HepG2 (cell line): ENCODE measurements around the gene YTHDF1. TPM values are rescaled to one million over a fixed set of nuclear protein-coding genes. Genes with fewer than 3 reads are reported as not detected.
A peak's percentile ranks its signal among the peaks of the same experiment; 100 is the strongest.

Experiments
- FOSL1 ChIP-seq: sonication (generic); formaldehyde crosslinking; IDR thresholded peaks from 2 replicates; pipeline ENCODE4 v1.9.0; 2021; ENCODE audit warnings: missing genetic modification reagents, borderline replicate concordance
- GABPA ChIP-seq, 2 experiments: IDR thresholded peaks; 2 replicates each; pipeline ENCODE4 v1.6.1; 2011 to 2016; ENCODE audit warnings: low read depth in 2 of 2, low read length in 1 of 2, missing biosample characterization in 1 of 2, missing genetic modification characterization in 1 of 2
- GABPB1 ChIP-seq: IDR thresholded peaks from 2 replicates; pipeline ENCODE4 v1.6.1; 2016; ENCODE audit warnings: mild to moderate bottlenecking, missing genetic modification reagents, moderate library complexity, missing compliant biosample characterization
- GATAD1 ChIP-seq: IDR thresholded peaks from 2 replicates; pipeline ENCODE4 v1.6.1; 2016; ENCODE audit warnings: missing genetic modification reagents, missing compliant biosample characterization
- JUNB ChIP-seq: sonication (generic); formaldehyde crosslinking; IDR thresholded peaks from 2 replicates; pipeline ENCODE4 v1.8.0; 2022; ENCODE audit warnings: missing genetic modification reagents, mild to moderate bottlenecking, borderline replicate concordance
- MAZ ChIP-seq, 2 experiments: sonication (generic) in 1 of 2; formaldehyde crosslinking in 1 of 2; IDR thresholded peaks; 2 replicates each; pipeline versions ENCODE4 v1.5.0 to v1.6.1; 2012 to 2020; ENCODE audit warnings: low read depth in 2 of 2, mild to moderate bottlenecking in 2 of 2, borderline replicate concordance in 1 of 2, improper control_type of control experiment in 1 of 2, low read length in 1 of 2, missing genetic modification reagents in 1 of 2, moderate library complexity in 1 of 2
- MTF1 ChIP-seq: sonication (generic); formaldehyde crosslinking; IDR thresholded peaks from 2 replicates; pipeline ENCODE4 v1.5.0; 2020; ENCODE audit warnings: missing genetic modification reagents
- NAIF1 ChIP-seq: sonication (generic); formaldehyde crosslinking; IDR thresholded peaks from 2 replicates; pipeline ENCODE4 v1.5.0; 2020; ENCODE audit warnings: mild to moderate bottlenecking, missing genetic modification reagents, borderline replicate concordance
- RBFOX2 ChIP-seq: fragments of 200-400 bp; formaldehyde crosslinking; IDR thresholded peaks from 2 replicates; pipeline ENCODE4 v1.6.1; 2017; ENCODE audit warnings: low read depth, mild to moderate bottlenecking, low read length
- REL ChIP-seq: sonication (generic); formaldehyde crosslinking; conservative IDR thresholded peaks from 2 replicates; pipeline ENCODE4 v1.8.0; 2022; ENCODE audit warnings: mild to moderate bottlenecking, missing genetic modification reagents, moderate library complexity
- RFX3 ChIP-seq: IDR thresholded peaks from 2 replicates; pipeline ENCODE4 v1.6.1; 2016; ENCODE audit warnings: missing biosample characterization, missing genetic modification reagents
- RORA ChIP-seq: sonication (generic); formaldehyde crosslinking; IDR thresholded peaks from 2 replicates; pipeline ENCODE4 v1.5.0; 2020; ENCODE audit warnings: mild to moderate bottlenecking, missing genetic modification reagents, moderate library complexity
- SALL1 ChIP-seq: sonication (generic); formaldehyde crosslinking; IDR thresholded peaks from 2 replicates; pipeline ENCODE4 v1.8.0; 2022; ENCODE audit warnings: mild to moderate bottlenecking, missing genetic modification reagents
- SAP130 ChIP-seq: IDR thresholded peaks from 2 replicates; pipeline ENCODE4 v1.6.1; 2016; ENCODE audit warnings: low read depth
- TBX3 ChIP-seq: fragments of 450-650 bp; IDR thresholded peaks from 2 replicates; pipeline ENCODE4 v1.6.1; 2017; ENCODE audit warnings: antibody characterized with exemption, mild to moderate bottlenecking, inconsistent platforms, borderline replicate concordance
- ZBTB21 ChIP-seq: sonication (generic); formaldehyde crosslinking; IDR thresholded peaks from 2 replicates; pipeline ENCODE4 v1.4.0; 2020; ENCODE audit warnings: missing genetic modification reagents
- ZNF256 ChIP-seq: sonication (generic); formaldehyde crosslinking; conservative IDR thresholded peaks from 2 replicates; pipeline ENCODE4 v1.4.0; 2020; ENCODE audit warnings: missing genetic modification reagents
- ZNF3 ChIP-seq: IDR thresholded peaks from 2 replicates; pipeline ENCODE4 v1.7.0; 2017; ENCODE audit warnings: inconsistent platforms
- ZNF431 ChIP-seq: sonication (generic); formaldehyde crosslinking; IDR thresholded peaks from 2 replicates; pipeline ENCODE4 v1.9.0; 2022; ENCODE audit warnings: missing genetic modification reagents, low read depth, mild to moderate bottlenecking, borderline replicate concordance
- ZNF577 ChIP-seq: sonication (generic); formaldehyde crosslinking; IDR thresholded peaks from 2 replicates; pipeline ENCODE4 v1.4.0; 2020; ENCODE audit warnings: mild to moderate bottlenecking, low read depth, missing genetic modification reagents, borderline replicate concordance
- ZNF644 ChIP-seq: IDR thresholded peaks from 2 replicates; pipeline ENCODE4 v1.6.1; 2016; ENCODE audit warnings: low read depth
- ZNF850 ChIP-seq: sonication (generic); formaldehyde crosslinking; conservative IDR thresholded peaks from 2 replicates; pipeline ENCODE4 v1.9.0; 2021; ENCODE audit warnings: mild to moderate bottlenecking, missing genetic modification reagents
- polyA plus RNA-seq, 8 experiments: library from polyadenylated mRNA; depleted of rRNA in 3 of 8; stranded (reverse) in 7 of 8; unstranded in 1 of 8; fragments of >200 nt; fragmentation: Illumina TruSeq in 4 of 8; extraction: Trizol in 4 of 8; gene quantifications; 2 replicates each; pipeline versions ENCODE4 v1.2.1 to v1.2.3, GENCODE V29; 2011 to 2016; ENCODE audit warnings: low read depth in 4 of 8, missing spikeins in 1 of 8, mixed read lengths in 1 of 8; ENCODE audit not compliant: insufficient read depth in 1 of 8
- total RNA-seq, 5 experiments: library from RNA; depleted of rRNA; stranded (reverse); fragments of >200 nt; fragmentation: Illumina TruSeq; extraction: Trizol; gene quantifications; 2 replicates each; pipeline ENCODE4 v1.2.3, GENCODE V29; 2016; ENCODE audit warnings: low read depth in 1 of 5
- TF ChIP-seq, protein P1 (sequence below): sonication (generic); formaldehyde crosslinking; IDR thresholded peaks from 2 replicates; pipeline ENCODE4; 2020; ENCODE audit warnings: missing genetic modification reagents, mild to moderate bottlenecking, borderline replicate concordance
- TF ChIP-seq, protein P2 (sequence below): sonication (generic); formaldehyde crosslinking; IDR thresholded peaks from 2 replicates; pipeline ENCODE4 v1.5.0; 2020; ENCODE audit warnings: mild to moderate bottlenecking, missing genetic modification reagents, moderate library complexity
- TF ChIP-seq, protein P3 (sequence below): sonication (generic); formaldehyde crosslinking; IDR thresholded peaks from 2 replicates; pipeline ENCODE4 v1.5.0; 2020; ENCODE audit warnings: missing genetic modification reagents
- TF ChIP-seq, protein P4 (sequence below): IDR thresholded peaks from 2 replicates; pipeline ENCODE4 v1.6.1; 2016

The YTHDF1 gene
- total and polyA plus RNA-seq, 2 of the 13 experiments (the other 11 are each of a cell fraction or from before 2014, with no cell fraction given), result 34.5 to 37.7 TPM

DNA sequence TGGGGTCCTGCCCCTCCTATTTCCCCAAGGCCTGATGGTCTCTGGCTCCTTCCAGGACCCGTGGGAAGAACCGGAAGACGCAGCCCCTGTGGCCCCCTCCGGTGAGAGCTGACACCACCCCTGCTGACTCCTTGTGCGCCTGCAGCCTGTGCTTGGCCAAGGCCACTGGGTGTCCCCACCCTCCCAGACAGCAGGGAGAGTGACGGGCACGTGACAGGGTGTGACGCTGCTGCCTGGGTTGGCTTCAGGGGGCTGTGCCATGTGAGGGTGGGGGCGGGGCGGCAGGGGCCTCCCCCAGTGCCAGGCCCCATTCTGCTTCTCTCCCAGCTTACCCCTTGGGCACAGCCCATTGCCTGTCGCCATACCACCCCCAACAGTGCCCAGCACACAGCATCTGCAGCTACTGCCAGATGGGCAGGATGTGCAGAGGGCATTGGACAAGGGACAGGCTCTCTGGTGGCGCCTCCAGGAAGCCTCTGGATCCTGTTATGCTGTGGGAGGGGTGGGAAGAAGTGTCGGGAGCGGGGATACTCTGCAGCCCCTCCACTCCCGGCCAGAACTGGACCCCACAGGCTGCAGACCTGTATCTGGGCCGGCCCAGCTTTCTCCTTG, 22.7 kb upstream of the YTHDF1 start (continued):
- TF ChIP-seq ZNF644 (CRISPR knock-in tag), result no peak
- TF ChIP-seq, protein P1, sequence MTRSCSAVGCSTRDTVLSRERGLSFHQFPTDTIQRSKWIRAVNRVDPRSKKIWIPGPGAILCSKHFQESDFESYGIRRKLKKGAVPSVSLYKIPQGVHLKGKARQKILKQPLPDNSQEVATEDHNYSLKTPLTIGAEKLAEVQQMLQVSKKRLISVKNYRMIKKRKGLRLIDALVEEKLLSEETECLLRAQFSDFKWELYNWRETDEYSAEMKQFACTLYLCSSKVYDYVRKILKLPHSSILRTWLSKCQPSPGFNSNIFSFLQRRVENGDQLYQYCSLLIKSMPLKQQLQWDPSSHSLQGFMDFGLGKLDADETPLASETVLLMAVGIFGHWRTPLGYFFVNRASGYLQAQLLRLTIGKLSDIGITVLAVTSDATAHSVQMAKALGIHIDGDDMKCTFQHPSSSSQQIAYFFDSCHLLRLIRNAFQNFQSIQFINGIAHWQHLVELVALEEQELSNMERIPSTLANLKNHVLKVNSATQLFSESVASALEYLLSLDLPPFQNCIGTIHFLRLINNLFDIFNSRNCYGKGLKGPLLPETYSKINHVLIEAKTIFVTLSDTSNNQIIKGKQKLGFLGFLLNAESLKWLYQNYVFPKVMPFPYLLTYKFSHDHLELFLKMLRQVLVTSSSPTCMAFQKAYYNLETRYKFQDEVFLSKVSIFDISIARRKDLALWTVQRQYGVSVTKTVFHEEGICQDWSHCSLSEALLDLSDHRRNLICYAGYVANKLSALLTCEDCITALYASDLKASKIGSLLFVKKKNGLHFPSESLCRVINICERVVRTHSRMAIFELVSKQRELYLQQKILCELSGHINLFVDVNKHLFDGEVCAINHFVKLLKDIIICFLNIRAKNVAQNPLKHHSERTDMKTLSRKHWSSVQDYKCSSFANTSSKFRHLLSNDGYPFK (CRISPR knock-in tag), result no peak
- TF ChIP-seq ZNF256 (CRISPR knock-in tag), result no peak
- 0 out of 2 replicates have a peak, but pooled peaks have one; percentile 25 for TF ChIP-seq MAZ (IDR thresholded peaks at IDR 0.05; ENCODE audit: borderline replicate concordance, low read depth, low read length)
- TF ChIP-seq MAZ (CRISPR knock-in tag; IDR thresholded peaks at IDR 0.05; ENCODE audit: low read depth), result no peak
- TF ChIP-seq RBFOX2, result no peak
- TF ChIP-seq FOSL1 (CRISPR knock-in tag), result no peak
- TF ChIP-seq GABPB1, result peak; percentile 58
- TF ChIP-seq RFX3, result no peak
- TF ChIP-seq GATAD1, result no peak
- TF ChIP-seq, protein P2, sequence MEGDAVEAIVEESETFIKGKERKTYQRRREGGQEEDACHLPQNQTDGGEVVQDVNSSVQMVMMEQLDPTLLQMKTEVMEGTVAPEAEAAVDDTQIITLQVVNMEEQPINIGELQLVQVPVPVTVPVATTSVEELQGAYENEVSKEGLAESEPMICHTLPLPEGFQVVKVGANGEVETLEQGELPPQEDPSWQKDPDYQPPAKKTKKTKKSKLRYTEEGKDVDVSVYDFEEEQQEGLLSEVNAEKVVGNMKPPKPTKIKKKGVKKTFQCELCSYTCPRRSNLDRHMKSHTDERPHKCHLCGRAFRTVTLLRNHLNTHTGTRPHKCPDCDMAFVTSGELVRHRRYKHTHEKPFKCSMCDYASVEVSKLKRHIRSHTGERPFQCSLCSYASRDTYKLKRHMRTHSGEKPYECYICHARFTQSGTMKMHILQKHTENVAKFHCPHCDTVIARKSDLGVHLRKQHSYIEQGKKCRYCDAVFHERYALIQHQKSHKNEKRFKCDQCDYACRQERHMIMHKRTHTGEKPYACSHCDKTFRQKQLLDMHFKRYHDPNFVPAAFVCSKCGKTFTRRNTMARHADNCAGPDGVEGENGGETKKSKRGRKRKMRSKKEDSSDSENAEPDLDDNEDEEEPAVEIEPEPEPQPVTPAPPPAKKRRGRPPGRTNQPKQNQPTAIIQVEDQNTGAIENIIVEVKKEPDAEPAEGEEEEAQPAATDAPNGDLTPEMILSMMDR (CRISPR knock-in tag), result peak; percentile 79
- no peak for TF ChIP-seq GABPA (IDR thresholded peaks at IDR 0.05; ENCODE audit: low read depth, low read length)
- TF ChIP-seq GABPA (CRISPR knock-in tag; IDR thresholded peaks at IDR 0.05; ENCODE audit: low read depth), result peak; percentile 45
- no peak for TF ChIP-seq NAIF1 (CRISPR knock-in tag)
- no peak for TF ChIP-seq TBX3
- no peak for TF ChIP-seq ZNF577
- no peak for TF ChIP-seq ZNF3 (CRISPR knock-in tag)
- no peak for TF ChIP-seq REL
- TF ChIP-seq JUNB (CRISPR knock-in tag), result no peak
- no peak for TF ChIP-seq ZNF850 (CRISPR knock-in tag)
- TF ChIP-seq ZBTB21, result 0 out of 2 replicates have a peak, but pooled peaks have one; percentile 25
- no peak for TF ChIP-seq MTF1
- no peak for TF ChIP-seq ZNF431 (CRISPR knock-in tag)
- no peak for TF ChIP-seq SALL1 (CRISPR knock-in tag)
- 0 out of 2 replicates have a peak, but pooled peaks have one; percentile 38 for TF ChIP-seq SAP130
- no peak for TF ChIP-seq RORA
- TF ChIP-seq, protein P3, sequence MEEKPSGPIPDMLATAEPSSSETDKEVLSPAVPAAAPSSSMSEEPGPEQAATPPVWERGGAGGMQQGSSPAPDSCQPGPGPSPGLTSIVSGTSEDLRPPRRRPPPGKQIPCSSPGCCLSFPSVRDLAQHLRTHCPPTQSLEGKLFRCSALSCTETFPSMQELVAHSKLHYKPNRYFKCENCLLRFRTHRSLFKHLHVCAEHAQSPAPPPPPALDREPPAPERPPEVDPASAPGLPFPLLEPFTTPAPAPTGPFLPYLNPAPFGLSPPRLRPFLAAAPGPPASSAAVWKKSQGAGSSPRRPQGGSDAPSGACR, result no peak
- TF ChIP-seq, protein P4, sequence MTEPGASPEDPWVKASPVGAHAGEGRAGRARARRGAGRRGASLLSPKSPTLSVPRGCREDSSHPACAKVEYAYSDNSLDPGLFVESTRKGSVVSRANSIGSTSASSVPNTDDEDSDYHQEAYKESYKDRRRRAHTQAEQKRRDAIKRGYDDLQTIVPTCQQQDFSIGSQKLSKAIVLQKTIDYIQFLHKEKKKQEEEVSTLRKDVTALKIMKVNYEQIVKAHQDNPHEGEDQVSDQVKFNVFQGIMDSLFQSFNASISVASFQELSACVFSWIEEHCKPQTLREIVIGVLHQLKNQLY (CRISPR knock-in tag), result peak; percentile 26; the same call in 1 of the 2 replicates
